Endothelial cell of umbilical vein (primary cell): Measurements from ENCODE around the gene SLC23A2. TPM values are rescaled to one million over a fixed set of nuclear protein-coding genes. Genes with fewer than 3 reads are reported as not detected.
"Not testable (repeated sequence)": the region's sequence is repeated elsewhere in the genome, so short reads cannot be mapped to it uniquely, and the experiment has no call there.

Source experiments
- BruUV-seq: library from RNA; stranded (reverse); fragments of 400-500 nt; replicated peaks from 2 replicates; lab custom pipeline; 2021; lab: Mats Ljungman, UMichigan
- CTCF ChIA-PET: fragments of 300-600, 350-600 bp; sonication (Branson Sonifier 250); formaldehyde crosslinking; loops from one replicate; lab custom pipeline; 2021; ENCODE audit warnings: antibody characterized with exemption, inconsistent platforms; lab: Charles Lee
- POLR2A ChIA-PET: fragments of 300-600, 350-600 bp; sonication (Branson Sonifier 250); formaldehyde crosslinking; loops from one replicate; lab custom pipeline; 2021; ENCODE audit warnings: antibody characterized with exemption, inconsistent platforms; lab: Charles Lee
- DNase-seq: peaks from one replicate; pipeline ENCODE4 v3.0.0-alpha.2; 2011; ENCODE audit warnings: low read depth, low spot score
- FAIRE-seq: peaks from 2 replicates; lab custom pipeline; 2011; peaks lifted over from hg19 to GRCh38; lab: Jason Lieb, UNC
- H2AFZ ChIP-seq: 2 replicates; pipeline ENCODE4 v1.6.0; 2012; ENCODE audit warnings: low read depth, low read length, control low read depth, inconsistent platforms
- H3K27ac ChIP-seq: 2 replicates; pipeline ENCODE4 v1.5.1; 2011; ENCODE audit warnings: low read depth, mild to moderate bottlenecking, control low read depth, low read length, moderate library complexity; ENCODE audit not compliant: insufficient read depth
- H3K27me3 ChIP-seq, 2 experiments: 2 replicates each; pipeline versions ENCODE4 v1.6.0 to v1.6.1; 2011; ENCODE audit warnings: low read length in 2 of 2, mixed read lengths in 1 of 2; ENCODE audit not compliant: control insufficient read depth in 2 of 2, insufficient read depth in 2 of 2
- H3K36me3 ChIP-seq, 2 experiments: 2 replicates in 1 of 2; 3 replicates in 1 of 2; pipeline ENCODE4 v1.5.1; 2011; ENCODE audit warnings: low read length in 2 of 2, mild to moderate bottlenecking in 1 of 2, moderate library complexity in 1 of 2; ENCODE audit not compliant: control insufficient read depth in 2 of 2, insufficient read depth in 2 of 2; ENCODE audit errors: extremely low read depth in 1 of 2
- H3K4me1 ChIP-seq: 3 replicates; pipeline ENCODE4 v1.5.1; 2011; ENCODE audit warnings: mild to moderate bottlenecking, low read length; ENCODE audit not compliant: control insufficient read depth, insufficient read depth; ENCODE audit errors: extremely low read depth
- H3K4me2 ChIP-seq: 2 replicates; pipeline ENCODE4 v1.6.1; 2011; ENCODE audit warnings: low read length, control low read depth, mixed read lengths; ENCODE audit not compliant: insufficient read depth
- H3K4me3 ChIP-seq, 3 experiments: fragments of 200-600 bp in 1 of 3; sonication (generic), shearing (Covaris generic) in 1 of 3; replicated peaks in 1 of 3; 2 replicates each; pipeline ENCODE4 v1.5.1; 2011 to 2016; ENCODE audit warnings: control low read depth in 3 of 3, low read length in 3 of 3, mild to moderate bottlenecking in 2 of 3, inconsistent platforms in 1 of 3, low read depth in 1 of 3, moderate library complexity in 1 of 3; ENCODE audit not compliant: insufficient read depth in 1 of 3
- H3K79me2 ChIP-seq: 2 replicates; pipeline ENCODE4 v1.6.0; 2012; ENCODE audit warnings: low read length, inconsistent platforms; ENCODE audit not compliant: control insufficient read depth, insufficient read depth
- H3K9ac ChIP-seq: replicated peaks from 2 replicates; pipeline ENCODE3; 2011; ENCODE audit warnings: low read length, control low read depth; ENCODE audit not compliant: insufficient read depth; ENCODE audit errors: extremely low read depth
- H3K9me1 ChIP-seq: replicated peaks from 3 replicates; pipeline ENCODE4 v1.6.0; 2011; ENCODE audit warnings: mild to moderate bottlenecking, low read length; ENCODE audit not compliant: control insufficient read depth, insufficient read depth; ENCODE audit errors: extremely low read depth
- H3K9me3 ChIP-seq: replicated peaks from 2 replicates; pipeline ENCODE4 v1.5.1; 2012; ENCODE audit warnings: low read length, inconsistent platforms; ENCODE audit not compliant: control insufficient read depth, insufficient read depth
- H4K20me1 ChIP-seq: replicated peaks from 2 replicates; pipeline ENCODE3; 2011; ENCODE audit warnings: mild to moderate bottlenecking, low read length; ENCODE audit not compliant: control insufficient read depth, insufficient read depth; ENCODE audit errors: extremely low read depth
- EZH2 ChIP-seq: IDR thresholded peaks from 2 replicates; pipeline ENCODE4 v1.6.1; 2012; ENCODE audit warnings: borderline replicate concordance, low read depth, mild to moderate bottlenecking, moderate library complexity, low read length, inconsistent platforms; ENCODE audit not compliant: severe bottlenecking
- MYC ChIP-seq: IDR thresholded peaks from one replicate; pipeline ENCODE4 v1.6.1; 2011; ENCODE audit warnings: mild to moderate bottlenecking, low read depth, low read length
- dilution Hi-C: fragments of 300-500 bp; cut with MboI; formaldehyde crosslinking; loops from one replicate; pipeline ENCODE4 v1.15.0; 2019; ENCODE audit warnings: low sequenced_read_pairs; ENCODE audit not compliant: extremely low pct_ligation_motif_present
- intact Hi-C: fragments of 100-400 bp; cut with micrococcal nuclease; formaldehyde crosslinking; loops from one replicate; pipeline ENCODE4 v1.10.0; 2022
- polyA plus RNA-seq, 4 experiments: library from polyadenylated mRNA; depleted of rRNA in 3 of 4; stranded (reverse) in 3 of 4; unstranded in 1 of 4; fragments of >200 nt; gene quantifications; 2 replicates each; pipeline versions ENCODE4 v1.2.1 to v1.2.3, GENCODE V29; 2011 to 2012; ENCODE audit warnings: missing spikeins in 1 of 4
- total RNA-seq: library from RNA; stranded (reverse); gene quantifications from 2 replicates; pipeline ENCODE4 v1.2.3, GENCODE V29; 2021
- TF ChIP-seq, protein P1 (sequence below), 2 donors: IDR thresholded peaks; 1 replicate in 1 of 2; 2 replicates in 1 of 2; pipeline ENCODE4 v1.5.1; 2011; ENCODE audit warnings: low read length in 2 of 2, mild to moderate bottlenecking in 2 of 2, moderate library complexity in 2 of 2, control low read depth in 1 of 2, inconsistent platforms in 1 of 2, low read depth in 1 of 2; ENCODE audit not compliant: insufficient read depth in 1 of 2; ENCODE audit errors: extremely low read depth in 1 of 2

Gene SLC23A2
- total and polyA plus RNA-seq, 2 donors (not counting 3 experiments of a cell fraction or from before 2014, with no cell fraction given): 24.4 to 24.5 TPM

DNA sequence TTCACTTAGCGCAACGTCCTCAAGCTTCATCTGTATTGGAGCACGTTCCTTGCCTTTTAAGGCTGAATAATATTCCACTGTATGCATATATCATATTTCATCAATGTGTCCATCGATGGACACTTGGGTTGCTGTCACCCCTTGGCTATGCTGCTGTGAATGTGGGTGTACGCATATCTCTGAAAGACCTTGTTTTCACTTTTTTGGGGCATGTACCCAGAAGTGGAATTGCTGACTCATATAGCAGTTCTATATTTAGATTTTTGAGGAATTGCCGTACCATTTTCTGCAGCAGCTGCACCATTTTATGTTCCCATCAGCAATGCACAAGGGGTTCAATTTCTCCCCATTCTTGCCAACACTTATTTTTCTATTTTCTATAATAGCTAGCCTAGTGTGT, 22.8 kb upstream of the SLC23A2 start:
- ChIA-PET POLR2A (no interaction called here), CTCF (no interaction called here)
- no peak for TF ChIP-seq EZH2
- TF ChIP-seq, protein P1, sequence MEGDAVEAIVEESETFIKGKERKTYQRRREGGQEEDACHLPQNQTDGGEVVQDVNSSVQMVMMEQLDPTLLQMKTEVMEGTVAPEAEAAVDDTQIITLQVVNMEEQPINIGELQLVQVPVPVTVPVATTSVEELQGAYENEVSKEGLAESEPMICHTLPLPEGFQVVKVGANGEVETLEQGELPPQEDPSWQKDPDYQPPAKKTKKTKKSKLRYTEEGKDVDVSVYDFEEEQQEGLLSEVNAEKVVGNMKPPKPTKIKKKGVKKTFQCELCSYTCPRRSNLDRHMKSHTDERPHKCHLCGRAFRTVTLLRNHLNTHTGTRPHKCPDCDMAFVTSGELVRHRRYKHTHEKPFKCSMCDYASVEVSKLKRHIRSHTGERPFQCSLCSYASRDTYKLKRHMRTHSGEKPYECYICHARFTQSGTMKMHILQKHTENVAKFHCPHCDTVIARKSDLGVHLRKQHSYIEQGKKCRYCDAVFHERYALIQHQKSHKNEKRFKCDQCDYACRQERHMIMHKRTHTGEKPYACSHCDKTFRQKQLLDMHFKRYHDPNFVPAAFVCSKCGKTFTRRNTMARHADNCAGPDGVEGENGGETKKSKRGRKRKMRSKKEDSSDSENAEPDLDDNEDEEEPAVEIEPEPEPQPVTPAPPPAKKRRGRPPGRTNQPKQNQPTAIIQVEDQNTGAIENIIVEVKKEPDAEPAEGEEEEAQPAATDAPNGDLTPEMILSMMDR (IDR thresholded peaks at IDR 0.05; ENCODE audit: extremely low read depth in 1 of 2, insufficient read depth in 1 of 2, low read depth in 1 of 2, low read length in 2 of 2): no peak
- no peak for TF ChIP-seq MYC

DNA sequence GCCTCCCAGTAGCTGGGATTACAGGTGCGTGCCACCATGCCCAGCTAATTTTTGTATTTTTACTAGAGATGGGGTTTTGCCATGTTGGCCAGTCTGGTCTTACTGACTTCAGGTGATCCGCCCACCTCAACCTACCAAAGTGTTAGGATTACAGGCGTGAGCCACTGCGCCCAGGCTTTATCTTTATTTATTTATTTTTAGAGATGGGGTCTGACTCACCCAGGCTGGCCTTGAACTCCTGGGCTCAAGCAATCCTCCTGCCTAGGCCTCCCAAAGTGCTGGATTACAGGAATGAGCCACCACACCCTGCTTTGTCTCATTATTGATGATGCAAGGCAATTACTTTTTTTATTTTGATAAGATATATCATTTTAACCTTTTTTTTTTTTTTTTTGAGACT, 21.9 kb upstream of the SLC23A2 start:
- H3K9ac ChIP-seq, H3K27ac ChIP-seq, H3K4me3 ChIP-seq, H3K27me3 ChIP-seq, dilution Hi-C loops, BruUV-seq, H3K9me1 ChIP-seq, H2AFZ ChIP-seq, intact Hi-C loops, H3K79me2 ChIP-seq, H4K20me1 ChIP-seq, DNase-seq, H3K36me3 ChIP-seq, H3K4me2 ChIP-seq, H3K9me3 ChIP-seq, CTCF ChIA-PET, POLR2A ChIA-PET, FAIRE-seq: not testable (repeated sequence)
- H3K4me1 ChIP-seq: peaks cover 10% of the 10 kb centered on the region

More for the DNA sequence above, 22.8 kb upstream of the SLC23A2 start:
- intact Hi-C loops (no loop called here), dilution Hi-C loops (no loop called here)
- Histone ChIP-seq H3K27ac (no peak overlapping the region), H3K79me2 (no peaks in the 10 kb centered on the region), H2AFZ (no peak overlapping the region), H3K9me1 (no peaks in the 10 kb centered on the region), H3K4me1 (peaks cover 10% of the 10 kb centered on the region), H3K4me2 (no peak overlapping the region), H3K9ac (no peak overlapping the region), H4K20me1 (no peaks in the 10 kb centered on the region), H3K36me3 (no peaks in the 10 kb centered on the region), H3K4me3 (no peak overlapping the region), H3K9me3 (no peaks in the 10 kb centered on the region), H3K27me3 (no peaks in the 10 kb centered on the region)
- DNase-seq: no peak
- BruUV-seq: no TSS peak
- FAIRE-seq: no peak
